Uterus (tissue), 4 donors: ENCODE results near the gene RAB11FIP3. TPM values are rescaled to one million over a fixed set of nuclear protein-coding genes. Genes with fewer than 3 reads are reported as not detected.
"Not testable (repeated sequence)": the region's sequence is repeated elsewhere in the genome, so short reads cannot be mapped to it uniquely, and the experiment has no call there.

Experiments used
- DNase-seq, 2 donors: peaks; one replicate each; pipeline ENCODE4 v3.0.0-alpha.2; 2019 to 2020
- H3K27ac ChIP-seq, 2 donors: fragments of 200-600 bp; sonication (generic); 1 replicate in 1 of 2; 2 replicates in 1 of 2; pipeline ENCODE4 v1.5.1; 2016 to 2018
- H3K27me3 ChIP-seq, 2 donors: fragments of 200-600 bp; sonication (generic); one replicate each; pipeline ENCODE4 v1.5.1; 2018 to 2019; ENCODE audit warnings: control low read depth in 1 of 2
- H3K36me3 ChIP-seq, 2 donors: fragments of 200-600 bp; sonication (generic); one replicate each; pipeline ENCODE4 v1.5.1; 2019; ENCODE audit warnings: control low read depth in 1 of 2
- H3K4me1 ChIP-seq, 2 donors: fragments of 200-600 bp; sonication (generic); one replicate each; pipeline ENCODE4 v1.5.1; 2018 to 2019; ENCODE audit warnings: control low read depth in 1 of 2
- H3K4me3 ChIP-seq, 2 donors: fragments of 200-600 bp; sonication (generic); 1 replicate in 1 of 2; 2 replicates in 1 of 2; pipeline ENCODE4 v1.5.1; 2018 to 2019; ENCODE audit warnings: mild to moderate bottlenecking in 1 of 2
- H3K9me3 ChIP-seq, 2 donors: fragments of 200-600 bp; sonication (generic); one replicate each; pipeline ENCODE4 v1.5.1; 2019; ENCODE audit warnings: control low read depth in 1 of 2
- POLR2A ChIP-seq, 2 donors: fragments of 450-650 bp; IDR thresholded peaks; one replicate each; pipeline ENCODE4 v1.6.1; 2016; ENCODE audit warnings: antibody characterized with exemption in 2 of 2, mild to moderate bottlenecking in 1 of 2, moderate library complexity in 1 of 2
- intact Hi-C: fragments of 100-400 bp; cut with DNase I; formaldehyde crosslinking; loops from one replicate; pipeline ENCODE4 v1.15.1; 2023; ENCODE audit warnings: low total_unique reads
- total RNA-seq, 4 donors: library from RNA; depleted of rRNA in 3 of 4; stranded (reverse); fragments of >200 nt in 3 of 4; gene quantifications; one replicate each; pipeline versions ENCODE4 v1.1.0 to v1.2.4, GENCODE V29; 2014 to 2023
- TF ChIP-seq, protein P1 (sequence below), 4 experiments: fragments of 200-600 bp in 2 of 4; fragments of 450-650 bp in 2 of 4; sonication (generic) in 2 of 4; IDR thresholded peaks; one replicate each; pipeline ENCODE4 v1.5.1; 2016 to 2019; ENCODE audit warnings: antibody characterized with exemption in 4 of 4, mild to moderate bottlenecking in 2 of 4, moderate library complexity in 1 of 4
- donor health status: DM: yes; HTN: yes; CAD: no.

Gene RAB11FIP3
- total RNA-seq, 4 donors from 2014 or later: 10.5 to 75.0 (median 49.4) TPM

DNA sequence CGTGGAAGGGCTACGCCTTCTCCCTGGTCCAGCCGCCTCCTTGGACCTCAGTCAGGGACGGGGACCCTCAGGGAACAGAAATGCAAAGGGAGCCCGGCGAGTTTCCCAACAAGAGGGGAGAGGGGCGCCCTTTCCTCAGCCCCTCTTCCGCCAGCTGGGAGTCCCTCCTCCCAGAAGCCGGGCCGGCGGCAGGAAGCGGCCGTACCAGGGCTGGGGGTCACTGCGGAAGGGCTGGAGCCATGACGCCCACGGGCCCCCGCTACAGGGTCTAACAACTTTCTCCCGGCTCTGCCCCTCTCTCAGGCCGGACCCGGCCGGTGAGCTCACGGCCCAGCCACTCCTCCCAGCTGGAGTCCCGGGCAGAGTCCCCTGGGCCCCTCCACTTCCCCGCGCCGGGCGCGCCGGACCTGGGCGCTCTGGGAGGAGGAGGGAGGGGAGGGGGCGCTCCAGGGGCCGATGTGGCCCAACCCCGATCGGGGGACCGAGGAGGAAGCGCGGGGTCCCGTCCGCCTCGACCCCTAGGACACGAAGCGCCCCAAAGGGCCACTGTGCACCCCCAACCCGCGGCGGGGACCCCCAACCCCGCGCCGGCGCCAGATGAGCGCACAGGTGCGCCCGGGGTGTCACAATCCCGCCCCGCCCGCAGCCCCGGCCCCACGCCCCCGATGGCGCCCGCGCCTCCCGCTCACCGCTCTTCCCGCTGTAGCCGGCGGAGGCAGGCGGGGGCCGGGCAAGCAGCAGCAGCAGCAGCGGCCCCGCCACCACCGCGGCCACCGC is 44.2 kb upstream of the RAB11FIP3 start:
- H3K4me1 ChIP-seq: no peaks in the 10 kb centered on the region
- TF ChIP-seq POLR2A (IDR thresholded peaks at IDR 0.05): no peak
- TF ChIP-seq, protein P1, sequence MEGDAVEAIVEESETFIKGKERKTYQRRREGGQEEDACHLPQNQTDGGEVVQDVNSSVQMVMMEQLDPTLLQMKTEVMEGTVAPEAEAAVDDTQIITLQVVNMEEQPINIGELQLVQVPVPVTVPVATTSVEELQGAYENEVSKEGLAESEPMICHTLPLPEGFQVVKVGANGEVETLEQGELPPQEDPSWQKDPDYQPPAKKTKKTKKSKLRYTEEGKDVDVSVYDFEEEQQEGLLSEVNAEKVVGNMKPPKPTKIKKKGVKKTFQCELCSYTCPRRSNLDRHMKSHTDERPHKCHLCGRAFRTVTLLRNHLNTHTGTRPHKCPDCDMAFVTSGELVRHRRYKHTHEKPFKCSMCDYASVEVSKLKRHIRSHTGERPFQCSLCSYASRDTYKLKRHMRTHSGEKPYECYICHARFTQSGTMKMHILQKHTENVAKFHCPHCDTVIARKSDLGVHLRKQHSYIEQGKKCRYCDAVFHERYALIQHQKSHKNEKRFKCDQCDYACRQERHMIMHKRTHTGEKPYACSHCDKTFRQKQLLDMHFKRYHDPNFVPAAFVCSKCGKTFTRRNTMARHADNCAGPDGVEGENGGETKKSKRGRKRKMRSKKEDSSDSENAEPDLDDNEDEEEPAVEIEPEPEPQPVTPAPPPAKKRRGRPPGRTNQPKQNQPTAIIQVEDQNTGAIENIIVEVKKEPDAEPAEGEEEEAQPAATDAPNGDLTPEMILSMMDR (IDR thresholded peaks at IDR 0.05): no peak
- H3K27ac ChIP-seq: peak overlapping the region; percentile 28 to 64
- H3K27me3 ChIP-seq: no peaks in the 10 kb centered on the region
- intact Hi-C loops: no loop called here
- H3K36me3 ChIP-seq: no peaks in the 10 kb centered on the region
- DNase-seq: no peak
- H3K4me3 ChIP-seq: peak overlapping the region; percentile 59 to 97
- no peaks in the 10 kb centered on the region for H3K9me3 ChIP-seq

DNA sequence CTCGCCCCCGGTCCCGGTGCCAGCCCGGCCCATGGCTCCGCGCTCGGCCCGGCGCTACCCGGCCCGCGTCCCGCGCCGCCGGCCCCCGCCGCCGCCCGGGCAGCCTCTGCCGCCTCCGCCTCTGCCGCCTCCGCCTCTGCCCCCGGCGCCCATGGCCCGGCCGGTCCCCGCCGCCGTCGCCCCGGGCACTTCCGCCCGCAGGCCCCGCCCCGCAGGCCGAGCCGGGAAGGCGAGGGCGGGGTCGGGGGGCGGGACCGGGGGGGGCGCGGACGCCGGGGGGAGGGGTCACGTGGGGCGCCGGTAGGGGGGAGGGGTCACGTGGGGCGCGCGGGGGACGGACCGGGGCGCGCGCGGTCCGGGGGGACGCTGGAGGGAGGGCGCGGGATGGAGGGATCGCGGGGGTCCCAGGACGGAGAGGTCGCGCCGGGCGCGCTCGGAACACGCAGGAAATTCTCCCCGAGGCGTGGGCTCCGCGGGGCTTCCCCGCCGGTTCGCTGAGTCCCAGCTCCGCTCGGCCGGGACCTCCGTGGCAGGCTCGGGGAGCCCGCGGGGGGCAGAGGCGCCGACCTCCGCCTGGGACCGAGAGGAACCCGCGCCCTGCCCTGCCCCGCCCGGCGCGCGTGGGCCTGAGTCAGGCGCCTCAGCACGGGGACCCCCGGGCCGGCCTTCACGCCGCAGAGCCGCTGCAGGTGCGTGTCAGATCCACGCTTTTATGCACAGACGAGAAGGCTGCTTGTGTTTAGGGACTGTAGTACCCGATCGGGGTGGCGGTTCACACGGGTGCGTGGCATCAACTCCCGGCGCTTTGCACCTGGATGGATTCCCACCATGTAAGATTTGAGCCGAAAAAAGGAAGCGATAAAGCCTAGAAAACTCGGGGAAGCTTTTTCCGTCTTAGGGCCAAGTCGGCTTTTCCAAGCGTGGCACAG is 43.4 kb upstream of the RAB11FIP3 start, which contains the start of gene PGAP6:
Gene PGAP6 (minus strand): TSS at position 190 of the 929 bp plus-strand sequence. CDS start 157 bp downstream, at position 33.
- TF ChIP-seq POLR2A (IDR thresholded peaks at IDR 0.05): peak in 1 of 2 donors; percentile 45
- TF ChIP-seq, protein P1 (IDR thresholded peaks at IDR 0.05): no peak
- Histone ChIP-seq H3K27ac (peak within 1 kb of the TSS; percentile 70 to 72), H3K4me3 (peak within 1 kb of the TSS; percentile 59 to 97), H3K4me1 (no peaks in the 10 kb centered on the region), H3K9me3 (no peaks in the 10 kb centered on the region), H3K36me3 (no peaks in the 10 kb centered on the region), H3K27me3 (no peaks in the 10 kb centered on the region)
- DNase-seq: peak; percentile 54 to 59
- intact Hi-C loops: no loop called here

DNA sequence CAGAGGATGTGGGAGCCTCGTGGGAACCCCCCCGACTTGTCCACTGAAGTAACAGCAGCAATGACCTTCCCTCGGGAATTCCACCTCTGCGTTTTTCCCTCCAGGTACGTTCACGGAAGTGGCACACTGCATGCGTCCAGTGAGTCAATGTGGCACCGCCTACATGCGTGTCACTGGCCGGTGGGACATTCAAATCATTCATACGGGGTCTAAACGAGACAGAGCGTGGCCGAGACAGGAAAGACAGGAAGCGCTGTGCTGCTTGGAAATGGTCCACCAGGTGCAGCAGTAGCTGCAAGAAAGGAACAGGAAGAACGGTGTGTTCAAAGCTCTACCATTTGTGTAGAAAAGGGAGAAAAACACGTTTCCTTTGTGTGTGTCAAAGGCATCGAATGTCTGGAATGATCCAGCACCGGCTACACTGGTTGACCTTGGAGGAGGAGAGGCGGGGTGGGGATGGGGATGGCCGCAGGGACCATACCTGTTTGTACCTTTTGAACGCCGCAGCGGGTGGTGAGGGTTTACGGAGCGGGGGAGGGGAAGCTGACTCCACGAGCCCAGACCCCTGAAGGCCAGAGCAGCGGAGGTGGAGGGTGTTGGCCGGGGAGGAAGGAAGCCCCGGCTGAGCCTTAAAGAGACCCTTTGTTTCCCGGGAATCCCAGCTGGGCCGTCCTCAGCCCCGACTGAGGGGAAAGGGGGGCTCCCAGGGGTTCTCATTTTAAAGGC is 42.0 kb upstream of the RAB11FIP3 start:
- Histone ChIP-seq H3K27ac (no peak overlapping the region), H3K4me1 (no peaks in the 10 kb centered on the region), H3K27me3 (no peaks in the 10 kb centered on the region), H3K4me3 (no peak overlapping the region), H3K36me3 (no peaks in the 10 kb centered on the region), H3K9me3 (no peaks in the 10 kb centered on the region)
- intact Hi-C loops: no loop called here
- no peak for DNase-seq
- peak in 1 of 2 donors; percentile 22 for TF ChIP-seq POLR2A (IDR thresholded peaks at IDR 0.05)
- TF ChIP-seq, protein P1 (IDR thresholded peaks at IDR 0.05): no peak

DNA sequence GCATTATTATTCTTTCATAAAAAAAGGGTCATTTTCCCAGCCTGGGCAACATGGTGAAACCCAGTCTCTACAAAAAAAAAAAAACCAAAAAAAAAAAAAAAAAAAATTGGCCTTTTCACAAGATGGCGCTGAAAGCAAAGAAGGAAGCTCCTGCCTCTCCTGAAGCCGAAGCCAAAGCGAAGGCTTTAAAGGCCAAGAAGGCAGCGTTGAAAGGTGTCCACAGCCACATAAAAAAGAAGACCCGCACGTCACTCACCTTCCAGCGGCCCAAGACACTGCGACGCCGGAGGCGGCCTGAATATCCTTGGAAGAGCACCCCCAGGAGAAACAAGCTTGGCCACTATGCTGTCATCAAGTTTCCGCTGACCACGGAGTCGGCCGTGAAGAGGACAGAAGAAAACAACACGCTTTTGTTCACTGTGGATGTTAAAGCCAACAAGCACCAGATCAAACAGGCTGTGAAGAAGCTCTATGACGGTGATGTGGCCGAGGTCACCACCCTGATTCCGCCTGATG is 38.8 kb upstream of the RAB11FIP3 start:
- Histone ChIP-seq H3K4me3 (no peak overlapping the region), H3K27ac (no peak overlapping the region), H3K9me3 (no peaks in the 10 kb centered on the region), H3K4me1 (no peaks in the 10 kb centered on the region), H3K27me3 (no peaks in the 10 kb centered on the region), H3K36me3 (no peaks in the 10 kb centered on the region)
- intact Hi-C loops: no loop called here
- no peak for DNase-seq
- TF ChIP-seq POLR2A (IDR thresholded peaks at IDR 0.05): no peak
- TF ChIP-seq, protein P1 (IDR thresholded peaks at IDR 0.05): no peak

DNA sequence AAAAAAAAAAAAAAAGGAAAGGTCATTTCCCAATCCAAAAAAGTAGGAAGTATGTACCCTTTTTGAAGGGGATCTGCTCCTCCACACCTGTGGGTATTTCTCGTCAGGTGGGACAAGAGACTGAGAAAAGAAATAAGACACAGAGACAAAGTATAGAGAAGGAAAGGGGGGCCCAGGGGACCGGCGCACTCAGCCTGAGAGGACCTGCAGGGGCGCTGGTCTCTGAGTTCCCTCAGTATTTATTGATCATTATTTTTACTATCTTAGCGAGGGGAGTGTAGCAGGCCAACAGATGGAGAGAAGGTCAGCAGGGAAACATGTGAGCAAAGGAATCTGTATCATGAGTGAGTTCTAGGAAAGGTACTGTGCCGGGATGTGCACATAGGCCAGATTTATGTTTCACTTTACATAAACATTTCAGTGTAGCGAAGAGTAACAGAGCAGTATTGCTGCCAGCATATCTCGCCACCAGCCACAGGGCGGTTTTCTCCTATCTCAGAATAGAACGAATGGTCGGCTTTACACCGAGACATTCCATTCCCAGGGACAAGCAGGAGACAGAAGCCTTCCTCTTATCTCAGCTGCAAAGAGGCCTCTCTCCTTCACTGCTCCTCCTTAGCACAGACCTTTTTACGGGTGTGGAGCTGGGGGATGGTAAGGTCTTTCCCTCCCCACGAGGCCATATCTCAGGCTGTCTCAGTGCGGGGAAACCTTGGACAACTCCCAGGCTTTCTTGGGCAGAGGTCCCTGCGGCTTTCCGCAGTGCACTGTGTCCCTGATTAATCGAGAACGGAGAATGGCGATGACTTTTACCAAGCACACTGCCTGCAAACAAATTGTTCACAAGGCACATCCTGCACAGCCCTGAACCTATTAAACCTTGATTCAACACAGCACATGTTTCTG is 37.4 kb upstream of the RAB11FIP3 start:
- H3K4me1 ChIP-seq, DNase-seq, H3K4me3 ChIP-seq, H3K27ac ChIP-seq, H3K9me3 ChIP-seq, H3K27me3 ChIP-seq, H3K36me3 ChIP-seq, intact Hi-C loops: not testable (repeated sequence)
